Heart left ventricle (tissue), 13 donors: ENCODE results near the gene CNDP2.

Experiments used
- CTCF ChIP-seq, 12 donors: fragments of 200-600 bp; sonication (generic) in 4 of 12; IDR thresholded peaks; one replicate each; pipeline versions ENCODE4 v1.5.0 to v1.8.0; 2018 to 2022; ENCODE audit warnings: antibody characterized with exemption in 12 of 12, mild to moderate bottlenecking in 5 of 12
- POLR2A ChIP-seq, 2 donors: fragments of 450-650 bp; IDR thresholded peaks; one replicate each; pipeline ENCODE4 v1.6.1; 2017; ENCODE audit warnings: antibody characterized with exemption in 2 of 2, mild to moderate bottlenecking in 2 of 2, moderate library complexity in 2 of 2
- donor health status: ischemic (EF 13 %, LVEDD 7.1; RV severe dilation, severe dysfunction).
- donor health status: DM: no; HTN: yes; CAD: no.
- donor health status: DM: no; HTN: no; CAD: no.
- donor health status: ischemic (EF 25% LVEDD 6.9; RV normal size, moderate dysfunction).
- donor health status: ischemic (EF 25% LVEDD 5.7; RV mildly dilated, moderate dysfunction).
- donor health status: ischemic (EF 35%, LVEDD 5.7; RV mildly dilated, moderate dysfunction).
- donor health status: nonischemic (EF 11% LVEDD 7.7; RV severe dilation, severe dysfunction).
- donor health status: DM: yes; HTN: yes; CAD: no.
- donor health status: PGD.
- donor health status: ischemic (EF 29% LVEDD 5.4; RV normal size, mild dysfunction).
- donor health status: nonischemic (EF 23%, LVEDD 6.1; RV moderate dilation, normal function).

GRCh38 chr18:74512321-74513053 lies 16.3 kb downstream of the CNDP2 start:
- no peak for TF ChIP-seq CTCF (IDR thresholded peaks at IDR 0.05)
- TF ChIP-seq POLR2A (IDR thresholded peaks at IDR 0.05) = no peak
